ENCODE measurements around the gene NOD2. TPM values are rescaled to one million over a fixed set of nuclear protein-coding genes. Genes with fewer than 3 reads are reported as not detected.

The NOD2 gene
- polyA plus RNA-seq, 1 experiment, result not detected

DNA sequence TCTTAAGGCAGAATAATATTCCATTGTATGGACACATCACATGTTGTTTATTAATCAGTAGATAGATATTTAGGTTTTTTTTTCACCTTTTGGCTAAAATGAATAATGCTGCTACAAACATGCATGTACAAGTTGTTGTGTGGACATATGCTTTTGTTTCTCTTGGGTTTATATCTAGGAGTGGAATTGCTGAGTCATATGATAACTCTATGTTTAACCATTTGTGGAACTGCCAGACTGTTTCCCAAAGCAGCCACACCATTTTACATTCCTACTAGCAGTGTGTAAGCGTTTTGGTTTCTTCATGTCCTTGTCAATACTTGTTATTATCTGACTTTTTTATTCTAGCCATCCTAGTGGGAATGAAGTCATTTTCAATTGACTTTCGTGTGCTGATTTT is 69.8 kb downstream of the NOD2 start:
- Histone ChIP-seq H3K27me3 (ENCODE audit: control insufficient read depth, insufficient read depth, low read length) (no peaks in the 10 kb centered on the region), H3K9me3 (ENCODE audit: control insufficient read depth, insufficient read depth, low read length) (no peaks in the 10 kb centered on the region), H3K27ac (ENCODE audit: low read depth, low read length) (no peak overlapping the region), H3K4me3 (ENCODE audit: low read depth, low read length) (no peak overlapping the region)
- POLR2A ChIA-PET, result no interaction called here
- CTCF ChIA-PET, result interaction anchor here (7.8 kb wide), 1 partner anchor 43 kb away, joined by 69 read pairs; no protein-coding TSS in a partner anchor
- no peak for DNase-seq (ENCODE audit: low read depth, low spot score)
- no peak for TF ChIP-seq CTCF (IDR thresholded peaks at IDR 0.05; ENCODE audit: low read depth, low read length)

DNA sequence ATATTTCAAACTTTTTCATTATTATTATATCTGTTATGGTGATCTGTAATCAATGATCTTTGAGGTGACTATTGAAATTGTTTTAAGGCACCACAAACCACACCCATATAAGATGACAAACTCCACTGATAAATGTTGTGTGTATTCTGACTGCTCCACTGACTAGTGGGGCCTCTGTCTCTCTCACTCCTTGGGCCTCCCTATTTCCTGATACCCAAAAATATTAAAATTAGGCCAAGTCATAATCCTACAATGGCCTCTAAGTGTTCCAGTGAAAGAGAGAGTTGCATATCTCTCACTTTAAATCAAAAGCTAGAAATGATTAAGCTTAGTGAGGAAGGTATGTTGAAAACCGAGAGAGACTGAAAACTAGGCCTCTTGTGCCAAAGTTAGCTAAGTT is 71.9 kb downstream of the NOD2 start:
- Histone ChIP-seq H3K9me3 (ENCODE audit: control insufficient read depth, insufficient read depth, low read length) (peaks cover 2% of the 10 kb centered on the region; the same call in 1 of the 2 replicates), H3K27me3 (ENCODE audit: control insufficient read depth, insufficient read depth, low read length) (no peaks in the 10 kb centered on the region), H3K27ac (ENCODE audit: low read depth, low read length) (no peak overlapping the region), H3K4me3 (ENCODE audit: low read depth, low read length) (no peak overlapping the region)
- DNase-seq (ENCODE audit: low read depth, low spot score), result no peak
- TF ChIP-seq CTCF (IDR thresholded peaks at IDR 0.05; ENCODE audit: low read depth, low read length), result no peak
- ChIA-PET CTCF (interaction anchor here (7.8 kb wide), 1 partner anchor 41 kb away, joined by 69 read pairs; no protein-coding TSS in a partner anchor), POLR2A (no interaction called here)

- Histone ChIP-seq H3K27me3 (ENCODE audit: control insufficient read depth, insufficient read depth, low read length) (no peaks in the 10 kb centered on the region), H3K4me3 (ENCODE audit: low read depth, low read length) (no peak overlapping the region), H3K27ac (ENCODE audit: low read depth, low read length) (no peak overlapping the region), H3K9me3 (ENCODE audit: control insufficient read depth, insufficient read depth, low read length) (peaks cover 2% of the 10 kb centered on the region; the same call in 1 of the 2 replicates)
- POLR2A ChIA-PET, result no interaction called here
- DNase-seq (ENCODE audit: low read depth, low spot score), result no peak
- TF ChIP-seq CTCF (IDR thresholded peaks at IDR 0.05; ENCODE audit: low read depth, low read length), result no peak
- CTCF ChIA-PET, result interaction anchor here (7.8 kb wide), 1 partner anchor 40 kb away, joined by 69 read pairs; no protein-coding TSS in a partner anchor
Measured at GRCh38 chr16:50765861-50766260, 72.5 kb downstream of the NOD2 start.

GRCh38 chr16:50767197-50767596 is 73.8 kb downstream of the NOD2 start:
- no peak for DNase-seq (ENCODE audit: low read depth, low spot score)
- TF ChIP-seq CTCF (IDR thresholded peaks at IDR 0.05; ENCODE audit: low read depth, low read length), result no peak
- CTCF ChIA-PET, result interaction anchor here (0.5 to 7.8 kb wide), 2 partner anchors 39 to 398 kb away, joined by 4 to 69 read pairs; partner anchors contain the start of gene BRD7
- no peaks in the 10 kb centered on the region for H3K27me3 ChIP-seq (ENCODE audit: control insufficient read depth, insufficient read depth, low read length)
- H3K4me3 ChIP-seq (ENCODE audit: low read depth, low read length), result no peak overlapping the region
- POLR2A ChIA-PET, result no interaction called here
- peaks cover 2% of the 10 kb centered on the region; the same call in 1 of the 2 replicates for H3K9me3 ChIP-seq (ENCODE audit: control insufficient read depth, insufficient read depth, low read length)
- no peak overlapping the region for H3K27ac ChIP-seq (ENCODE audit: low read depth, low read length)

DNA sequence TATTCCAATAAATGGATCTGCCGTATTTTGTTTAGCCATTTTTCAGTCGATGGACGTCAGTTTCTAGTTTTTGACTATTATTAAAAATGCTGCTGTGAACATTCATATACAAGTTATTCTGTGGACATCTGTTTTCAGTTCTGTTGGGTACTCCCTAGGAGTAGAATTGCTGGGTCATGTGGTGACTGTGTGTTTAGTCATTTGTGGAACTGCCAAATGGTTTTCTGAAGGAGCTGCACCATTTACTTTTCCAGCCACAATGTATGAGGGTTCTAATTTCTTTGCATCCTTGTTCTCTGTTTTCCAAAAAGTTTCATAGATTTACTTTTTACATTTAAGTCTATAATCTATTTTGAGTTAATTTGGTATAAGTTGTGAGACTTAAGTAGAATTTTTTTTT is 78.0 kb downstream of the NOD2 start:
- Histone ChIP-seq H3K27me3 (ENCODE audit: control insufficient read depth, insufficient read depth, low read length) (no peaks in the 10 kb centered on the region), H3K9me3 (ENCODE audit: control insufficient read depth, insufficient read depth, low read length) (peaks cover 2% of the 10 kb centered on the region; the same call in 1 of the 2 replicates), H3K4me3 (ENCODE audit: low read depth, low read length) (no peak overlapping the region), H3K27ac (ENCODE audit: low read depth, low read length) (no peak overlapping the region)
- ChIA-PET POLR2A (no interaction called here), CTCF (interaction anchor here (1.0 kb wide), 1 partner anchor 35 kb away, joined by 5 read pairs; no protein-coding TSS in a partner anchor)
- DNase-seq (ENCODE audit: low read depth, low spot score), result peak; percentile 21
- TF ChIP-seq CTCF (IDR thresholded peaks at IDR 0.05; ENCODE audit: low read depth, low read length), result no peak
